GM12873 (cell line): Measurements from ENCODE around the gene WNT6.

Source experiments
- TF ChIP-seq, protein P1 (sequence below): IDR thresholded peaks from 2 replicates; pipeline ENCODE4 v1.5.1; 2012; ENCODE audit warnings: low read depth, mild to moderate bottlenecking, moderate library complexity, low read length, control low read depth; ENCODE audit not compliant: insufficient read depth; ENCODE audit errors: missing control alignments

Gene WNT6

DNA sequence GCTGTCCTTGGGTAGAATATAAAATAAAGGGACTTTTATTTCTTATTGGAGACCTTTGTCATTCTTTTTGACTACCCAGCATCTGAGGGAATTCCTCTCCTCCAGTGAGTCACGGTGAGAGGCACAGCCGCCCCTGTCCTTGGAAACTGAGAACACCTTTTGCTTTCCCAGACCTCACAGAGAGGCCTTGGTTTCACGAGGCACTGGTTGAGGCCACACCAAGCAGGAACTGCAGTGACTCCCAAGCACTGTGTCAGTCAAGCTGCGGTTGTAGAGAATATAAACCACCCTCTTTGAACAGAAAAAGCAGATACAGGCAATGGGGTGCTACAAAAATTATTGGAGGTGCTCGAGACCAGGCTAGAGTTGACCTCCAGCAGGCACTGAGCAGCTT, 44.4 kb upstream of the WNT6 start:
- TF ChIP-seq, protein P1, sequence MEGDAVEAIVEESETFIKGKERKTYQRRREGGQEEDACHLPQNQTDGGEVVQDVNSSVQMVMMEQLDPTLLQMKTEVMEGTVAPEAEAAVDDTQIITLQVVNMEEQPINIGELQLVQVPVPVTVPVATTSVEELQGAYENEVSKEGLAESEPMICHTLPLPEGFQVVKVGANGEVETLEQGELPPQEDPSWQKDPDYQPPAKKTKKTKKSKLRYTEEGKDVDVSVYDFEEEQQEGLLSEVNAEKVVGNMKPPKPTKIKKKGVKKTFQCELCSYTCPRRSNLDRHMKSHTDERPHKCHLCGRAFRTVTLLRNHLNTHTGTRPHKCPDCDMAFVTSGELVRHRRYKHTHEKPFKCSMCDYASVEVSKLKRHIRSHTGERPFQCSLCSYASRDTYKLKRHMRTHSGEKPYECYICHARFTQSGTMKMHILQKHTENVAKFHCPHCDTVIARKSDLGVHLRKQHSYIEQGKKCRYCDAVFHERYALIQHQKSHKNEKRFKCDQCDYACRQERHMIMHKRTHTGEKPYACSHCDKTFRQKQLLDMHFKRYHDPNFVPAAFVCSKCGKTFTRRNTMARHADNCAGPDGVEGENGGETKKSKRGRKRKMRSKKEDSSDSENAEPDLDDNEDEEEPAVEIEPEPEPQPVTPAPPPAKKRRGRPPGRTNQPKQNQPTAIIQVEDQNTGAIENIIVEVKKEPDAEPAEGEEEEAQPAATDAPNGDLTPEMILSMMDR, result no peak

DNA sequence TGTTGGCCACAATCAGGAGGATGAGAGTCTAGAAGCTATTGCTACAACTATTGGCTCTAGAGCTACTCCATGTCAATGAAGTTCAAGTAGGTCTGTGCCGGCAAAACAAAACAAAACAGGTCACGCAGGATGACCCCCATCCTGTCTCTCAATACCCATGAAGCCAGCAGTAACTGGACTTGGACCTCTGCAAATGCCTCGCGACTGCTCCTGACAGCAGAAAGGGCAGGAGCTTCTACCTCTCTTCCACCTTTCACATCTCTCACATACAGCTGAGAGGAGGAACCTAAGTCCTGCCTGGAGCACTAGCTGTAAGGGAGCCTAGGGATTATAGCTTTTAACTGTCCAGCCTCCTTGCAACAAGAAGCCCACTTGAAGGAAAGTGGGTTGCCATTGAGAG, 44.0 kb upstream of the WNT6 start:
- TF ChIP-seq, protein P1, result no peak

DNA sequence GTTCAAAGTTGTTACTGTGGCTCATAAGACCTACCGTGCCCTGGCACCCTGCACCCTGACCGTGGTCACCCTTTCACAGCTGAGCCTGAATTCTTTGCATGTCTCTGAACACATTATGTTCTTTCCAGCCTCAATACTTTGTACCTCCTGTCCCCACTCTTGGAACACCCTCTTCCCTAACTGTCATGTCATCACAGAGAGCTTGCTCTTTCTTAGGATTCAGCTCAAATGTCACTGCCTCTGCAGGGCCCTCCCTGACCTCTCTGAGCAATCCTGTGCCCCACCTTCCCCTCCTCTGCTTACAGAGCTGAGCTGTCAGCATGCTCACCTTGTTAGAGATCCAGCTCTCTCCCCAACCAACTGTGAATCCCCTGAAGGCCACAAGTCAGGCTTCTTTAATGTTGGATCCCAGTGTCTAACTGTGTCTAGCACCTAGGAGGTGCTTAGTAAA, 43.0 kb upstream of the WNT6 start:
- TF ChIP-seq, protein P1, result no peak

DNA sequence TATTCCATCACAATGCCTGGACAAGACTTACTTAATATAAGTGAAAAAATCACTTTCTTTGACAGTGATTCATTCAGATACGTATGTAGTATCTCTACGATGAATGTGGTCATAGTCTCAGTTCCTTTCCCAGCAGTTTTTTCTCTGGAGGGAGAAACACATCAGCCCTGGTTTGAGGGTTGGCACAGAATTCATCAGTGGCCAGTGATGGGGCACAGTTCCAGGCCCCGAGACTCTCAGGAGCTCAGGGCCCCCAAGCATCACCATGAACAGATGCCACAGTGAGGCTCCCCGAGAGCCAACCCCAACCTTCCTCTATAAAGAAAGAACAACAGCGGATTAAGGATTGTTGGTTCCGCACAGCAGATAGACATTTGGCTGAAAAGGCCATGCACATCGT, 40.5 kb upstream of the WNT6 start:
- TF ChIP-seq, protein P1, result no peak

DNA sequence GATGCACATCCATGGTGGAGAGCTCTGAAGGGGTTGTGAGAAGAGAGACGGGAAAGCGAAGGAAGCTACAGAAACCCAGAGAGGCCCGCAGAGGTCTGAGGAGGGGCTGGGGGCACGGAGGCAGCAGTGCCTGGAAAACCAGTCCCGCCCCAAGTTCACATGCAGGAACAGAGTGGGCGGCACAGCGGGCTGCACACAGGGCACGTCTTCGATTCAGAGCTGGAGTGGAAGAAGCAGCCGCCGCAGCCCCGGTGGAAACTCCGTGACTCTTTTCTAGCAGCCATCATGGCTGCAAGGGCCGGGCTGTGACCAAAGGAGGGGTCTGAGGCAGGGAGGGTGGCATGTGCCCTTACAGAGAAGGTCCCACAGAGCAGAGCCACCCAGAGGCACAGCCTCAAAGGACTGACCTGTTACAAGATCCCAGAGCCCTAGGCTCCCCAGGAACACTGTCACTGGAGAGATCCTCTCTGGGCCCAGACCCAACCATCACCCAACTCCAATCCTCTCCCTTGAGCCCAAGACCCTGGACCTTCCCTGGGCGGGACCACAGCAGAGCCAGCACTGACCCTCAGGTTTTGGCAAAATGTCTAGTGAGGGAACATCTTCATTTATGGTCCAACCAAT, 38.7 kb upstream of the WNT6 start:
- TF ChIP-seq, protein P1, result no peak

DNA sequence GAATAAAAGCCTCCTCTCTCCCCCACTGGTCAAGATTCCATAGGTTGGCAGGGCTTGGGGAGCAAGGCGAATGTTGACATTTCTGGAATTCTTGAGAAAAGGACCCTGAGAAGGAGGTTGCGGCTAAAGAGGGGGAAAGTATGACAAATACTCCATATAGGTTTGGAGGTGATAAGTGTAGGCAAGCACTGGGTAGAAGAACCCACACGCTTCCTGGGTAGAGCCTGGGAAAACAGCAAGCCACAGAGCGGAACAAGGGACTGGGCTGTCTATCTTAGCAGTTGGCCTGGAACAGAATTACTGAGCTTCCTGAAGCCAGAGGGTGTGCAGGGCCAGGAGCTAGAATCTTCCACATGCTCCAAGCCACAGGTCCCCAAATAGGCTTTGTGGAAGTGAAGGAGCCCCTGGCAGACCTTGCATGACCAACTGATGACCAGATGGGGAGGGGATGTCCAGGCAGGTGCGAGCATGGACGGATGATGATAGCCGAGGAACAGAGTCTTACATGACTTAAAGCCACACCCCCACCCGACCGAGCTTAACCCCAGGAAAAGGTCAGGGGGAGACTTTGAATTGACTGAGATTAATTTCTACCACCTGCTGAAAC, 37.9 kb upstream of the WNT6 start:
- TF ChIP-seq, protein P1, result no peak

DNA sequence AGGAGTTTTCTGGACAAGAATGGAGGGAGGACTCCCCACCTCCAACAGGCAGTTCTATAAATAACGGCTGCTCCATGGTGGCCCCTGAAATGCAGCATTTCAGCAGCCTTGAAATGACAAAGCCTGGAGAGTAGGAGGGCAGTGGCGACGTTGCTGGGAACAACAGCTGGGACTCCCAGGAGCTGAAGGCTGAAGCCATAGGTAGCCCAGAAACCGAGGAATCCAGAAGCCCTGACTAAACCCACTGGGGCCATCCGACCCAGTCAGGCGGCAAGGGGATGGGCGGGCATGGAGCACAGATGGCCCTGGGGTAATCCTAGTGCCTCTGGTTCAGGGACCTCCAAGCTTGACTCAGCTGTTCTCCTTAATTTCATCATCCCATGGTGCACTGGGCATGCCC, 37.0 kb upstream of the WNT6 start:
- TF ChIP-seq, protein P1, result no peak
